AG09319 (cell line): Measurements from ENCODE around the gene RPTOR.
"Not testable (repeated sequence)": the region's sequence is repeated elsewhere in the genome, so short reads cannot be mapped to it uniquely, and the experiment has no call there.

Experiments used
- DNase-seq: peaks from one replicate; pipeline ENCODE4 v3.0.0-alpha.2; 2010; ENCODE audit warnings: low read depth; ENCODE audit errors: extremely low read depth
- TF ChIP-seq, protein P1 (sequence below): IDR thresholded peaks from 2 replicates; pipeline ENCODE4 v1.5.1; 2011; ENCODE audit warnings: low read depth, mild to moderate bottlenecking, inconsistent platforms, low read length, moderate library complexity

RPTOR gene

DNA sequence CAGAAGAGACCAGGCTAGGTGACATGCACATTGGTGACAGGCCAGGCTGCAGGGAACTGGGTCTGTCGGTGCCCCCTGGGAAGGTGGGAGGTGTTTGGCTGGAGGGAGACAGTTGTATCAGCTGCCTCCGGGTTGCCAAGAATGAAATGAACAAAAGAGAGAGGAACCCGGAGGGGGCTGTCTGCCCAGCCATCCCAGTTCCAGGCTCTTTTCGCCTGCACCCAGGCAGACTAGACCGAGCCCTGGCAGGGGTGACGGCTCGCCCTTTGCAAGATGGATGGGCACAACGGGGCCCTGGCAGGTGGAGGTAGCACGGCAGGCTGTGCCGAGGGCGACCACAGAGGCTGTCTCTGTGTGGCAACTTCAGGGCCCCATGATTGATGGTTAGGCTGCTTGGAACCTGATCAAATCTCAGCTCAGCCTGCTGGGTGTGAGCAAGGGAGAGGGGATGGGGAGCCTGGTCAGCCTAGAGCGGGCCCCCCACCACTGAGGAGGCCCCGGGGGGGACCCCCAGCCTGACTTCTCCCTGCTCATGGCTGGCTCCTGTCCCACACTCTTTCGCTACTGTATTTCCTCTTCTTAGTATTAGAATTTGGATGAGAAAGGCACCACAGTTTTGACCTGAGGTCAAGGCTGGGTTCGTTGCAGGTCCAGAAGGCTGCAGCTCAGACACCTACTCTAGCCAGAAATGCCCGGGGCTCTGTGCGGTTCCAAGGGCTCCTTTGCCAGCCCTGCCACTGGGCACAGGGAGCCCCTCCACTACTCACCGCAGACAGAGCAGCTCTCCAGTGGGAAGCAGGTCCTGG, 328.1 kb downstream of the RPTOR start:
- DNase-seq: no peak
- TF ChIP-seq, protein P1, sequence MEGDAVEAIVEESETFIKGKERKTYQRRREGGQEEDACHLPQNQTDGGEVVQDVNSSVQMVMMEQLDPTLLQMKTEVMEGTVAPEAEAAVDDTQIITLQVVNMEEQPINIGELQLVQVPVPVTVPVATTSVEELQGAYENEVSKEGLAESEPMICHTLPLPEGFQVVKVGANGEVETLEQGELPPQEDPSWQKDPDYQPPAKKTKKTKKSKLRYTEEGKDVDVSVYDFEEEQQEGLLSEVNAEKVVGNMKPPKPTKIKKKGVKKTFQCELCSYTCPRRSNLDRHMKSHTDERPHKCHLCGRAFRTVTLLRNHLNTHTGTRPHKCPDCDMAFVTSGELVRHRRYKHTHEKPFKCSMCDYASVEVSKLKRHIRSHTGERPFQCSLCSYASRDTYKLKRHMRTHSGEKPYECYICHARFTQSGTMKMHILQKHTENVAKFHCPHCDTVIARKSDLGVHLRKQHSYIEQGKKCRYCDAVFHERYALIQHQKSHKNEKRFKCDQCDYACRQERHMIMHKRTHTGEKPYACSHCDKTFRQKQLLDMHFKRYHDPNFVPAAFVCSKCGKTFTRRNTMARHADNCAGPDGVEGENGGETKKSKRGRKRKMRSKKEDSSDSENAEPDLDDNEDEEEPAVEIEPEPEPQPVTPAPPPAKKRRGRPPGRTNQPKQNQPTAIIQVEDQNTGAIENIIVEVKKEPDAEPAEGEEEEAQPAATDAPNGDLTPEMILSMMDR: no peak

DNA sequence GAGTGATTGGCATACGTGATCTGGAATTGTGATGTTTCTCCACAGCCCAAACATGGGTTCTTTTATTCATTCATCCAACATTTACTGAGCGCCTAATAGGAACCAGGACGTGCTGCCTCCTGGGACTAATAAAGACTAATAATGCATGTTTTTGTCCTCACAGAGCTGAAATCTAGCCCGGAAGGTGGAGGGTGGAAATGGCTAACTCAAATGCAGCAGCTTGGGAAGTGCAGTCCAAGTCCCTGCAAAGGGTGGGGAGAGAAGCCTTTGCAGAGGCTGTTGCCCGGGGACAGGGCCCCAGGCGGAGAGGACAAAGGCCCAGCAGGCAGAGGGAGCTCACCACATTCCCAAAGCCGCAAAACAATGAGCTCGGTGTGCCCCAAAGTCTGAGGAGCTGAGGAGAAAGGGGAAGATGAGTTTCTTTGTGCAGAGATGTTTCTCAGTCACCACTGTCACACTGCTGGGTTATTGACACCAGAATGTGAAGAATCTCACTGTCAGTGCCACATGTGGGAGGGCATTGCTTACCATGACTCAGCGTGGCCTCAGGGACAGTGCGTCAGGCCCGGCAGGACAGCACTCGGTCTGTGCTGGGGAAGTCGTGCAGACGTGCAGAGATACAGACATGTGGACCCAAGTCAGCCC, 328.8 kb downstream of the RPTOR start:
- TF ChIP-seq, protein P1: no peak
- no peak for DNase-seq

DNA sequence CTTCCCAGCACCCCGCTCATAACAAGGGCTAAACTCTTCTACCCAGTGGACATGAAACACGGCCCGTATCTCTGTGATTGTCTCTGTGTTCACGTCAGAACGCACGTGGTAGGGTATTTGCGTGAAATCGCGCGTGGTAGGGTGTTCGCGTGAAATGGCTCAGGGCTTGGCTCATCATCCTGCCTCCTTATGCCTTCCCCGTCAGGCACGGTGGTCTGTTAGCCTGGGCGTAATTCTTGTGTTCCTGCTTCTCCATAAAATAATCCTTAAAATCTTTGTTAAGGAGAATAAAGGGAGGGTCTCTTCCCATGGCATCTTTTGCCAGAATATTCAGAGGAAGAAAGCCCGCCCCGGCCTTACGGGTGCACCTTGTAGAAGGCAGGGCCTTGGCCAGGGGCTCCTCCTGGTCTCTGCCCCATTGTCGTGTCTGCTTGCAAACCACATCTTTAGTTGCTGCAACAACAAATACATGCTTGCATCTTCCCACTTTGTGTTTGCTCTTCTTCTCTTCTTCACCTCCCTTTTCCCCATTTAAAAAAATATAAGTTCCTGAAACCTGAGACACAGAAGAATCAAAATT, 330.3 kb downstream of the RPTOR start:
- TF ChIP-seq, protein P1: no peak
- DNase-seq: no peak

DNA sequence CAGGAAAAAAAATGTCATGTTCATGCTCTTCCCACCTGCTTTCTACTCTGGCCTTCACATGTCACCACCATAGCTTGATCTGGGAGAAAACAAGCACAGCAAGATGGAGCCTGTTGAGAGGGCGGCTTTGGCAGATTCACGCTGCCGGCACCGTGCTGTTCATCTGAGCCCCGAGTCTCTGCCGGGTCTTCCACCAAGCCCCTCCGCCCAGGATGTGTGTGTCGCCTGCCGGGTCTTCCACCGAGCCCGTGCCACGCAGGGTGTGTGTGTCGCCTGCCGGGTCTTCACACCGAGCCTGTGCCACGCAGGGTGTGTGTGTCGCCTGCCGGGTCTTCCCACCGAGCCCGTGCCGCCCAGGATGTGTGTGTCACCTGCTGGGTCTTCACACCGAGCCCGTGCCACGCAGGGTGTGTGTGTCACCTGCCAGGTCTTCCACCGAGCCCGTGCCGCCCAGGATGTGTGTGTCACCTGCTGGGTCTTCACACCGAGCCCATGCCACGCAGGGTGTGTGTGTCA, 330.9 kb downstream of the RPTOR start:
- DNase-seq: not testable (repeated sequence)

DNA sequence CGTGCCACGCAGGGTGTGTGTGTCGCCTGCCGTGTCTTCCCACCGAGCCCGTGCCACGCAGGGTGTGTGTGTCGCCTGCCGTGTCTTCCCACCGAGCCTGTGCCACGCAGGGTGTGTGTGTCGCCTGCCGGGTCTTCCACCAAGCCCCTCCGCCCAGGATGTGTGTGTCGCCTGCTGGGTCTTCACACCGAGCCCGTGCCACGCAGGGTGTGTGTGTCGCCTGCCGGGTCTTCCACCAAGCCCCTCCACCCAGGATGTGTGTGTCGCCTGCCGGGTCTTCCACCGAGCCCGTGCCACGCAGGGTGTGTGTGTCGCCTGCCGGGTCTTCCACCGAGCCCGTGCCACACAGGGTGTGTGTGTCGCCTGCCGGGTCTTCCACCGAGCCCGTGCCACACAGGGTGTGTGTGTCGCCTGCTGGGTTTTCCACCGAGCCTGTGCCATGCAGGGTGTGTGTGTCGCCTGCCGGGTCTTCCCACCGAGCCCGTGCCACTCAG, 331.9 kb downstream of the RPTOR start:
- not testable (repeated sequence) for DNase-seq

DNA sequence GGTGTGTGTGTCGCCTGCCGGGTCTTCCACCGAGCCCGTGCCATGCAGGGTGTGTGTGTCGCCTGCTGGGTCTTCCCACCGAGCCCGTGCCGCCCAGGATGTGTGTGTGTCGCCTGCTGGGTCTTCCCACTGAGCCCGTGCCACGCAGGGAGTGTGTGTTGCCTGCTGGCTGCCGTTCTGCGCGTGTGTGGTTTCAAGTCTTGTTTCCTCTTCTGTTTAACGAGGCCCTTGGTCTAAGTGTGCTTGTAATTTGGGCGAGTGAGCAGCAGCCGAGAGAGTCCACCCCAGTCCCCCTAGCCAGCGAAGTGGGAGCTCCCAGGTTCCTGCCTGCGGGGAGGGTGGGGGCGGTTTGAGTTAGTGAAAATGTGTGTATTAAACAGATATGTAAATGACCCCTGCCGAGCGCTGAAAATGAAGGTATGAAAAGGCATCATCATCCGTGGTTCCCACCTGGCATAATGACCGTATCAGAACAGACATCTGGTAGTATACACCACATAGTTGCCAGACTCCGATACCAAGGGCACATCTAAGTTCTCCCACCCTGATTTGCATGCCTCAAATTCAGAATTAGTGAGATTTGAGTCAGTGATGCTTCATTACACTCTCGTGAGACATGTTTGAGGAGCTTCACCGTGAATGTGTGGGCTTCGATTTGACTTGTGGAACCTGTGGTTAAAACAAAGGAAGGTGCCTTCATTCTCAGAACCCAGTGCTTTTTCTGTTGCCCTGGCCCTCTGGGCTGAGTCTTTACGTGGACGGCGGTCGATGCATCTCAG, 332.5 kb downstream of the RPTOR start:
- no peak for DNase-seq
- TF ChIP-seq, protein P1: no peak

DNA sequence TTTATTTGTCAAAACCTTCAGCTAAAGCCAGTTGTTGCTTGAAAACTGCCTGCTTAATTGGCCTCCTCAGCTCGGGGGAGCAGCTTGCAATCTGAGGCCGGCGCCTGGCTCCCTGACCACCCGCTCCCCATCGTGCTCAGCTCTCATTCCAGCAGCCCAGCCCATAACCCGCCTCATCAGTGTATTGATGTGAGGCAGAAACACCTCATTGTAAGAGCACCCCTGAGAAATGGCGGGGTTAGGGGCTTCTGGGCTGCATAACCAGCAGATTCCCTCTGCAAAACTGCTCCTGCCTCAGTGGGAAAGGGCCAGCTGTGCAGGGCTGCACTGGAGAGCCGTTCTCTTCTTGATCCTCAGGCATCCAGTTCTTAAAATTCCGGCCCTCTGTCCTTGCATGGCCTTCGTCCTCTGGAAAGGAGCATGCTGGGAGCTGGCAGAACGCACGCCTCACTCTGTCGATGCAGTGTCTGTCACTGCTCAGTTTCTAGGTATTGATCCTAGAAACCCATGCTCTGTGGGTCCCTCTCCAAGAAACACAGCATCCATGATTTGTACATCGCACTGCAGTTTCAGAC, 333.2 kb downstream of the RPTOR start:
- TF ChIP-seq, protein P1: no peak

More for the DNA sequence above, 333.2 kb downstream of the RPTOR start:
- DNase-seq: no peak
